Duodenal mucosa (tissue), 2 donors: ENCODE results near the gene PRKD2.

Experiments
- H3K27ac ChIP-seq: one replicate; pipeline ENCODE4 v1.7.0; 2013; ENCODE audit warnings: low read depth, low read length
- H3K27me3 ChIP-seq, 2 donors: one replicate each; pipeline ENCODE4 v1.7.0; 2013; ENCODE audit warnings: low read length in 2 of 2, control low read depth in 1 of 2; ENCODE audit not compliant: insufficient read depth in 2 of 2, control insufficient read depth in 1 of 2
- H3K36me3 ChIP-seq, 2 donors: one replicate each; pipeline ENCODE4 v1.7.0; 2013; ENCODE audit warnings: low read length in 2 of 2, control low read depth in 1 of 2; ENCODE audit not compliant: insufficient read depth in 2 of 2, control insufficient read depth in 1 of 2
- H3K4me1 ChIP-seq, 2 donors: one replicate each; pipeline ENCODE4 v1.7.0; 2013; ENCODE audit warnings: low read length in 2 of 2, control low read depth in 1 of 2; ENCODE audit not compliant: insufficient read depth in 2 of 2, control insufficient read depth in 1 of 2
- H3K4me3 ChIP-seq, 2 donors: one replicate each; pipeline ENCODE4 v1.7.0; 2013; ENCODE audit warnings: low read length in 2 of 2, low read depth in 1 of 2
- H3K9ac ChIP-seq, 2 donors: one replicate each; pipeline ENCODE4 v1.7.0; 2013; ENCODE audit warnings: low read length in 2 of 2, low read depth in 1 of 2
- H3K9me3 ChIP-seq, 2 donors: one replicate each; pipeline ENCODE4 v1.7.0; 2013; ENCODE audit warnings: low read length in 2 of 2, control low read depth in 1 of 2; ENCODE audit not compliant: control insufficient read depth in 1 of 2

Gene PRKD2

GRCh38 chr19:46731007-46731501 lies 14.1 kb upstream of the PRKD2 start:
- H3K36me3 ChIP-seq = peaks cover 46 to 88% of the 10 kb centered on the region in 2 donors
- H3K9ac ChIP-seq = no peak overlapping the region
- H3K27ac ChIP-seq = no peak overlapping the region
- no peaks in the 10 kb centered on the region for H3K27me3 ChIP-seq
- no peaks in the 10 kb centered on the region for H3K9me3 ChIP-seq
- H3K4me1 ChIP-seq = peaks cover 8 to 18% of the 10 kb centered on the region in 2 donors
- H3K4me3 ChIP-seq = no peak overlapping the region

GRCh38 chr19:46730595-46730994 lies 13.7 kb upstream of the PRKD2 start:
- no peaks in the 10 kb centered on the region for H3K27me3 ChIP-seq
- no peak overlapping the region for H3K4me3 ChIP-seq
- H3K27ac ChIP-seq = no peak overlapping the region
- H3K36me3 ChIP-seq = peaks cover 50 to 92% of the 10 kb centered on the region in 2 donors
- peaks cover 8 to 18% of the 10 kb centered on the region in 2 donors for H3K4me1 ChIP-seq
- no peaks in the 10 kb centered on the region for H3K9me3 ChIP-seq
- no peak overlapping the region for H3K9ac ChIP-seq

- H3K27ac ChIP-seq = no peak overlapping the region
- H3K27me3 ChIP-seq = no peaks in the 10 kb centered on the region
- peaks cover 8 to 18% of the 10 kb centered on the region in 2 donors for H3K4me1 ChIP-seq
- H3K9me3 ChIP-seq = no peaks in the 10 kb centered on the region
- H3K9ac ChIP-seq = no peak overlapping the region
- H3K4me3 ChIP-seq = no peak overlapping the region
- peaks cover 53 to 95% of the 10 kb centered on the region in 2 donors for H3K36me3 ChIP-seq
Observed at GRCh38 chr19:46730187-46730586, 13.3 kb upstream of the PRKD2 start.

GRCh38 chr19:46729696-46730095 lies 12.8 kb upstream of the PRKD2 start:
- Histone ChIP-seq H3K36me3 (peaks cover 53 to 97% of the 10 kb centered on the region in 2 donors), H3K4me1 (peaks cover 8 to 18% of the 10 kb centered on the region in 2 donors), H3K9ac (no peak overlapping the region), H3K27me3 (no peaks in the 10 kb centered on the region), H3K4me3 (no peak overlapping the region), H3K27ac (no peak overlapping the region), H3K9me3 (no peaks in the 10 kb centered on the region)

GRCh38 chr19:46728693-46729339 lies 11.9 kb upstream of the PRKD2 start:
- Histone ChIP-seq H3K4me3 (no peak overlapping the region), H3K36me3 (peaks cover 46 to 96% of the 10 kb centered on the region in 2 donors), H3K9me3 (no peaks in the 10 kb centered on the region), H3K27ac (no peak overlapping the region), H3K27me3 (no peaks in the 10 kb centered on the region), H3K4me1 (peaks cover 8 to 18% of the 10 kb centered on the region in 2 donors), H3K9ac (no peak overlapping the region)

DNA sequence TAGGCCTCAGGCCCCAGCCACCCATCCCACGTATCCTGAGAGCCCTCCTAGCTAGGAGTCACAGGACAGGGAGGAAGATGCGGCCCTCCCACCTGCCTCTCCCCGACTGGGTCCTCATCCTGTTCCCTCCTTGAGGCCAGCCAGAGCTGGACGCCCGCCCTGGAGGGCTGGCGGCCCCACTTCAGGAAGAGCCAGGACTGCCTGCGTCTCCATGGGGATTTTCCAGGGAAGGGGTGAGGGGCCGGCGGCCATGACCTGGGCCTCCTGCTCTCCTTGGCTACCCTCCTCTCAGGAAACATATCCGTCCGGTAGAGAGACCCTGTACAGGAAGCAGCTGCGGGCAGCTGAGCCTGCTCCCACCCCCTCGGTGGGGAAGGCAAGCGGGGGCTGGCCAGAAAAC lies 11.3 kb upstream of the PRKD2 start:
- Histone ChIP-seq H3K9me3 (no peaks in the 10 kb centered on the region), H3K9ac (no peak overlapping the region), H3K4me3 (no peak overlapping the region), H3K4me1 (peaks cover 8 to 18% of the 10 kb centered on the region in 2 donors), H3K36me3 (peaks cover 43 to 96% of the 10 kb centered on the region in 2 donors), H3K27me3 (no peaks in the 10 kb centered on the region), H3K27ac (no peak overlapping the region)

- Histone ChIP-seq H3K9me3 (no peaks in the 10 kb centered on the region), H3K4me3 (no peak overlapping the region), H3K27me3 (no peaks in the 10 kb centered on the region), H3K4me1 (peaks cover 4 to 16% of the 10 kb centered on the region in 2 donors), H3K9ac (no peak overlapping the region), H3K27ac (no peak overlapping the region), H3K36me3 (peaks cover 38 to 96% of the 10 kb centered on the region in 2 donors)
Observed at GRCh38 chr19:46727757-46728156, 10.8 kb upstream of the PRKD2 start.

GRCh38 chr19:46726971-46727501 lies 10.1 kb upstream of the PRKD2 start:
- H3K4me1 ChIP-seq = peaks cover 4 to 15% of the 10 kb centered on the region in 2 donors
- H3K9ac ChIP-seq = no peak overlapping the region
- H3K4me3 ChIP-seq = no peak overlapping the region
- H3K27ac ChIP-seq = no peak overlapping the region
- H3K27me3 ChIP-seq = no peaks in the 10 kb centered on the region
- no peaks in the 10 kb centered on the region for H3K9me3 ChIP-seq
- peaks cover 33 to 96% of the 10 kb centered on the region in 2 donors for H3K36me3 ChIP-seq

- no peak overlapping the region for H3K4me3 ChIP-seq
- no peak overlapping the region for H3K9ac ChIP-seq
- no peaks in the 10 kb centered on the region for H3K9me3 ChIP-seq
- no peaks in the 10 kb centered on the region for H3K27me3 ChIP-seq
- H3K36me3 ChIP-seq = peaks cover 36 to 96% of the 10 kb centered on the region in 2 donors
- H3K4me1 ChIP-seq = peaks cover 4 to 15% of the 10 kb centered on the region in 2 donors
- H3K27ac ChIP-seq = no peak overlapping the region
Observed at GRCh38 chr19:46726551-46726950, 9.6 kb upstream of the PRKD2 start.

- Histone ChIP-seq H3K27me3 (no peaks in the 10 kb centered on the region), H3K36me3 (peaks cover 40 to 95% of the 10 kb centered on the region in 2 donors), H3K27ac (no peak overlapping the region), H3K4me1 (peaks cover 4 to 9% of the 10 kb centered on the region in 2 donors), H3K4me3 (no peak overlapping the region), H3K9me3 (no peaks in the 10 kb centered on the region), H3K9ac (no peak overlapping the region)
Observed at GRCh38 chr19:46725859-46726393, 9.0 kb upstream of the PRKD2 start.
